Dedifferentiated amniotic fluid mesenchymal stem cell (primary cell): Measurements from ENCODE around the gene SLMAP.
A peak's percentile ranks its signal among the peaks of the same experiment; 100 is the strongest.

Experiments
- DNase-seq: peaks from one replicate; pipeline ENCODE4 v3.0.0-alpha.2; 2016; ENCODE audit errors: extremely low spot score

Gene SLMAP

GRCh38 chr3:57890874-57891273 is 134.8 kb downstream of the SLMAP start:
- no peak for DNase-seq

GRCh38 chr3:57892423-57892822 is 136.3 kb downstream of the SLMAP start:
- DNase-seq = no peak

GRCh38 chr3:57893156-57893555 is 137.0 kb downstream of the SLMAP start:
- no peak for DNase-seq

GRCh38 chr3:57893668-57894067 is 137.6 kb downstream of the SLMAP start:
- no peak for DNase-seq

GRCh38 chr3:57896031-57896430 is 139.9 kb downstream of the SLMAP start:
- no peak for DNase-seq

- DNase-seq = no peak
These were observed 140.6 kb downstream of the SLMAP start for GRCh38 chr3:57896691-57897090.

- DNase-seq = no peak
These were observed 144.7 kb downstream of the SLMAP start for GRCh38 chr3:57900786-57901185.

GRCh38 chr3:57903124-57903890 is 147.2 kb downstream of the SLMAP start:
- DNase-seq = no peak

GRCh38 chr3:57910990-57911389 is 154.9 kb downstream of the SLMAP start:
- DNase-seq = peak; percentile 12

- peak; percentile 12 for DNase-seq
These were observed 155.5 kb downstream of the SLMAP start for GRCh38 chr3:57911593-57911992.

GRCh38 chr3:57917601-57918000 is 161.5 kb downstream of the SLMAP start:
- DNase-seq = peak; percentile 14

- peak; percentile 90 for DNase-seq
These were observed 162.2 kb downstream of the SLMAP start for GRCh38 chr3:57918123-57918837.

- no peak for DNase-seq
These were observed 163.9 kb downstream of the SLMAP start for GRCh38 chr3:57919987-57920386.

- peak; percentile 1 for DNase-seq
These were observed 167.0 kb downstream of the SLMAP start for GRCh38 chr3:57923101-57923500.

- no peak for DNase-seq
These were observed 167.6 kb downstream of the SLMAP start for GRCh38 chr3:57923752-57924151.

GRCh38 chr3:57927166-57927565 is 171.1 kb downstream of the SLMAP start:
- DNase-seq = peak; percentile 13

GRCh38 chr3:57927916-57928315 is 171.8 kb downstream of the SLMAP start:
- peak; percentile 27 for DNase-seq

GRCh38 chr3:57928511-57928910 is 172.4 kb downstream of the SLMAP start:
- DNase-seq = peak; percentile 13

- peak; percentile 8 for DNase-seq
These were observed 173.9 kb downstream of the SLMAP start for GRCh38 chr3:57929988-57930387.

GRCh38 chr3:57933602-57934001 is 177.5 kb downstream of the SLMAP start:
- DNase-seq = peak; percentile 11

- DNase-seq = peak; percentile 14
These were observed 178.3 kb downstream of the SLMAP start for GRCh38 chr3:57934373-57934772.

- DNase-seq = no peak
These were observed 179.4 kb downstream of the SLMAP start for GRCh38 chr3:57935539-57935938.

- peak; percentile 10 for DNase-seq
These were observed 181.0 kb downstream of the SLMAP start for GRCh38 chr3:57937092-57937491.
